GM18907 (cell line): ENCODE results near the gene BIVM.

ENCODE experiments used
- ATAC-seq: cut with Tn5 transposase; IDR thresholded peaks from one replicate; pipeline ENCODE4 v1.9.1; 2021; ENCODE audit warnings: mild to moderate bottlenecking, moderate library complexity; ENCODE audit not compliant: unreplicated experiment

BIVM gene

DNA sequence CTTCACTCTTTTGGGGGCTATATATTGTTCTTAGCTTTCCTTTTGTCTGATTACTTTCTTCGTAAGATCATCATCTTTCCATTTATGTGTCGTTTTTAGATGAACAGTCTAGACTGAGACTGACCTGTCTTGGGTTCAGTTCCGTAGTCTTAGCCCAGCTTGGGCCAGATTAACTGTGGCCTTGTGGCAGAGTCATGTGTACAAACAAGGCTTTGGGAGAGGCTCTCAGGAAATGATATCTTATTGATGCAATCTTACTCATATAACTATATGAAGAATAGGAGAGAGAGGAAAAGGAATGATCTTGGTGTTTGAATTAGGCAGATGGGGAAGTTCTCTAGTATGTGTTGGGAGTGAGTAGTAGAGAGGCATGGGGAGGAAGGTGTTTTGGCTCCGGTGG is 40.1 kb downstream of the BIVM start:
- ATAC-seq, result no peak

DNA sequence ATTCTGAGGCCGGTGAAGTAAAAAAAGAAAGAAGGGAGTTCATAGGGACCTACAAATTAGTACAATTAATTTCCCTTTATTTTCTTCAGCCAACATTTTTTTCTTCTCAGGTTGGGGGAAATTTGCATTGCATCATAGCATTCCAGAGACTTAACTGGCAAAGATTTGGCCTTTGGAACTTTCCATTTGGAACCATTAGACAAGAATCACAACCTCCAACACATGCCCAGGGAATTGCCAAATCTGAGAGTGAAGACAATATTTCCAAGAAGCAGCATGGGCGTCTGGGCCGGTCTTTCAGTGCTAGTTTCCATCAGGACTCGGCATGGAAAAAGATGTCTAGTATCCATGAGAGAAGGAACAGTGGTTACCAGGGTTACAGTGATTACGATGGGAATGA is 40.5 kb downstream of the BIVM start:
- ATAC-seq, result no peak

- peak; percentile 29 for ATAC-seq
Observed at GRCh38 chr13:102845289-102845629, 46.3 kb downstream of the BIVM start.

DNA sequence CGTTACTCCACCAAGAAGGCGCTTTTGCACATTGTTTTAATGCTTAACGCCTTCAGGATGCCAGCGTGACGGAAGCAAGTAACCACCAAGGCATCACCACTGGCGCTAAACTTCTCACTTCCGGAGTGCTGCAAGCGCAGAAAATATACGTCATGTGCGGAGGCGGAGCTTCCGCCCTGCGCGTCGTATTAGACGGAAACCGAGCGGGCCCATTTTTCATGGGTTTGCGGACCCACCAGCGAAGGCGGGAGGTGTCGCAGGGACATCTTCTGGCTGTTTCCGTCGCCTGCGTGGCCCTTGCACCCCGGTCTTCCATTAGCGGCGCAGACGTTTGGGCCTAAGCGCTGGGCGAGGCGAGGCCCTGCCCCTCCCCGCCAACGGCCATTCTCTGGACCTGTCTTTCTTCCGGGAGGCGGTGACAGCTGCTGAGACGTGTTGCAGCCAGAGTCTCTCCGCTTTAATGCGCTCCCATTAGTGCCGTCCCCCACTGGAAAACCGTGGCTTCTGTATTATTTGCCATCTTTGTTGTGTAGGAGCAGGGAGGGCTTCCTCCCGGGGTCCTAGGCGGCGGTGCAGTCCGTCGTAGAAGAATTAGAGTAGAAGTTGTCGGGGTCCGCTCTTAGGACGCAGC is 46.8 kb downstream of the BIVM start, which contains the start of gene ERCC5:
Gene ERCC5, plus strand, starts transcription at position 403 of the 631 bp plus-strand sequence. CDS start 235 bp downstream, outside the sequence.
- peak; percentile 88 for ATAC-seq

GRCh38 chr13:102846261-102847015 is 47.5 kb downstream of the BIVM start:
- ATAC-seq, result peak; percentile 49

DNA sequence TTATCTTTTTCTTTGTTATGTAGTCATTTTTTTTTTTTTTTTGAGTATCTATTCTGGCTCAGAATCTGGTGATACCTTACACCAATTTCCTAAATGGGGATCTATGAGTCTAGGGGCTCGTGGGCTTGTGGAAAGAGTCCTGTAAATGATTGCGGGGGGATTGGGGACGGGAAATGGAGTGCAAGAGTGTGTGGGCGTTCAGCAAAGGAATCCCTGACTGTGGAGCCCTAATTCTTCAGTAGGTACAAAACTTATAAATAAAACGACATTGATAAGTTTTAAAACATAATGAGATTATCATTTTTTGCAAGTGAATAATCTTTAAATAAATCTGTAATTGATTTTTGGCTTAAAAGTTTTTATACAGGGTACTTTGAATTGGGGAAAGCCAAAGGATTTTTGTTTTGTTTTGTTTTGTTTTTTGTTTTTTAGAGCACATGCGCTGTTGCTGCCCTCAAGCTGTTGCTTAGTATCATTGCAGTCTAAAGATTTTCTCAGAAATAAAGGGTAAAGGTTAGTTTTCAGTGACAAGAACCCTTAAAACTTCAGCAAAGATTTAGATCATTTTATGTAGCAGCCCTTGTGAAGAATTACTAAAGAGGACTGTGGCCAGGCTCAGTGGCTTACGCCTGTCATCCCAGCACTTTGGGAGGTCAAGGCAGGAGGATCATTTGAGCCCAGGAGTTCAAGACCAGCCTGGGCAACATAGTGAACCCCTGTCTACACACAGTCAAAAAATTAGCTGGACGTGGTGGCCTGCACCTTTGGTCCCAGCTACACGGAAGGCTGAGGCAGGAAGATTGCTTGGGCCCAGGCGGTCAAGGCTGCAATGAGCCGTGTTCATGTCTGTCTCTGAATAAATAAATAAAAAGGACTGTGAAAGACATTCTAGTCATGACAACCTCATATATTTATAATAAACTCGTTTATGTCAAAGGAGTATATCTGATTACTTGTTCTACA is 48.6 kb downstream of the BIVM start:
- ATAC-seq, result peak; percentile 17

DNA sequence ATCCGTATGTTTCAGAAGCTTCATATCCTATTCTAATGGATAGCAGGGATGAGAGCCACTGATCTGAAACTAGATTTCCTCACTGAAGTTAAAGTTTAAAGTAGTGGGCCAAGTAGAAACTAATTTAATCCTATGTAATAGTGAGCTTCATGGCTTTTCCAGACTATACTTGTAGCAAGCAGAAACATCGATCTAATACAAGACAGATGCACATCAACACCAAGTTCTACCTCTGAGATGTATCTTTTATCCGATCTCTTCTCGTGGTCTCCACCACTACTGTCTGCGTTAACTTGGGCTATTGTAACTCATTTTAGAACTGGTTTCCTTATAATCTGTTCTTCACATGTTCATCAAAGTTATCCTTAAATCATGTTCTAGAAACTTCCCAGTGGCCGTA is 50.0 kb downstream of the BIVM start:
- ATAC-seq, result no peak

DNA sequence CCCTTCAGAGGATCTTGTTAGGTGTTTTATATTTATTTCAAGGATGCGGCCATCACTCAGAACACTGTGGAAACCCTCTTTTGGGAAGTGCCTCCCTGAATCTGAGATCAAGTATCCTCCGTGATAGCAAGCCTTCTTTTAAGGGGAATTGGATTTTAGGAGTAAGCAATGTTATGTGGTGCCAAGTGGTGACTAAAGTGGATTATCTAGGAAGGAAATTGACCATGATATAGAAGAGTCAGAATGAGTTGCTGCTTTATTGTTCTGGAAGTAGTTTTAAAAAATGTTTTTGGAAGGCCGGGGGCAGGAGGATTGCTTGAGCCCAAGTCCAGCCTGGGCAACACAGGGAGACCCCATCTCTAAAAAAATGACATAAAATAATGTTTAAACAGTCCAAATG is 53.6 kb downstream of the BIVM start:
- no peak for ATAC-seq

DNA sequence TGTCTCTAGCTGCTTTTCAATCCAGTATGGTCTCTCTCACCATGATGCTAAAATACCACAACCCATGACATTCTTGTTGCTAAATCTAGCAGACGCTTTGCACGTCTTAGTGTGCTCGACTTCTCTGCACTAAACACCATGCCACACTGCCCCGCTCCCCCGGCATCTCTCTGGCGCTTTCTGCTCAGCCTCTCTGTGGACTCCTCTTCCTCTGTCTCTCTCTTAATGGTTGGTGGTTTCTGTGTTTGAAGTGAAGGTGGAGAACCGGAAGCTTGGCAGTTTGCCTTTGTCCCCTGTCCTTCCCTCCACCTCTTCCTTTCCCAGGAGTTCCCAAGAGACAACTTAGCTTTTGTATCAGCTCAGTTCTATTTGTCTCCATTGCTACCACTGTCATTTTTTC is 55.8 kb downstream of the BIVM start:
- ATAC-seq, result peak; percentile 61

- no peak for ATAC-seq
Observed at GRCh38 chr13:102856557-102856956, 57.6 kb downstream of the BIVM start.

- ATAC-seq, result no peak
Observed at GRCh38 chr13:102862624-102863210, 63.8 kb downstream of the BIVM start.

DNA sequence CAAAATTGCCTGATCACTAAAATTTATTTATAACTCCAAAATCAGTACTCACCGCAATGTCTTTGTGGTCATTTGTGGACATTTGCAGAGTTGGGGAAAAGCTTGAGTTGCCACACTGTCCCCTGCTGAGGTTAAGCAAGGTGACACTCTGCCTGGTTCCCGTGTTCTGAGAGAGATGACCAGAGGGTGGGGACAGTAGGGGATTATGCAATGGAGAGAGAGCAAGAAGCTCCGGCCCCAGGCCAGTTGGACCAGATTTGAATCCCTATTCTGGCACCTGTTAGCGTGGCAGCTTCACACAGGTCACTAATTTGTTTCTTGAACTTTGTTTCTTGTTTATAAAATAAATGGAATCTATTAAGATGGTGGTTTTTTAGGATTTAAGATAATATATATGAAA is 64.7 kb downstream of the BIVM start:
- no peak for ATAC-seq

DNA sequence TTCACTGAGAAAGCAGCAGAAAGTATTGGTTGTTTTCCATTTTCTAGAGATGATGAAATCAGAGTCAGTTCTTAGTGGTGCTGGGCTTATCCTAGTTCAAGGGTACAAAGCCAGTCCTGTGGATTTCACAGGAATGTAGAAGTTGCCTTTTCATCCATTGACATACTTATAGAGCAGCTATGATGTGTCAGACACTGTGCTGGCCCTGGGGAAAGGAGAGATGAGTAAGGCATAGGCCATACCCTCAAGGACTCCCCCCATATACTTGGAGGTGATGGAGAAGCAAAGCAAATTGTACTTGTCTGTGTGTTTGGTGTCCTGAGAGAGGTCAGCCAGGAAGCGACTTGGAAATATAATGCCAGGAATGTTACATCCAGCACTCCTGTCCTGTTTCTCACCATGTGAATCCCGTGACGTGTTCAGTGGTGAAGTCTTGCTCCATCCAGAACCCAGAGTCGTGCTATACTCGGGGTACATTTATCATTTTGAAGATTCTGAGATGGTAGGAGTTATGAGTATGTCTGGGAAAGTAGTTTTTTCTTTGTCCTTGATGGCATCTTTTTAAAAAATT is 69.5 kb downstream of the BIVM start:
- ATAC-seq, result no peak

DNA sequence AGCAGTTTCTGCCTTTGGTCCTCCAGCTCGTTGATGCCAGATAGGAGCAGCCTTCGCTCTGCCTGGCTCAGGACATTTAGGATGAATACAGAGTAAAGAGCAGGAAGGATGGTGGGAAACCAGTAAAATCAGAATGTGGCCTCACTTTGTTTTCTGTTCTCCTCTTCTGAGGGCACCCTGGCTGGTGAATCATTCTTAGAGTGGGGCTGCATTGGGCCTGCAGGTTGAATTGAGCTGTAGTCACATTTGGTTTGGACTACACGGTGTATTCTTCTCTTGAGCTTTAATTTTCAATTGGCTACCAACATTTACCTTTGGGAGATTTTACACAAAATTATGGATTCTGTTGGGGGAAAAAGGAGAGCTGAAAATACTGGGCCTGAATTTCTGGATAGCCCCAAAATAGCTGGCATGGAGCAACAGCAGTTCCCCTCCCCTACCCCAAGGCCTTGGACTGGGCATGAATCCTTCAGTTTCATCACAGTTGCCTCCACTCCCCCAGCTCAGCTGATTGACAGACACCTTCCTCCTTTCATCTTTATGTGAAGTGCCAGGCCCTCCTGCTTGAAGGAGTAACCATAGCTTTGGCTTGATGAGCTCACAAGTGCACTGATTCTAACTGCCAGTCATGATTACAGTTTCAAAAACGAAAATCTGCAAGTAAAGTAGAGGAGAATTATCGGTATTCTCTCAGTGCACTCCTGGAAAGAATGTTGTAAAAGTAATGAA is 71.2 kb downstream of the BIVM start:
- peak; percentile 36 for ATAC-seq

DNA sequence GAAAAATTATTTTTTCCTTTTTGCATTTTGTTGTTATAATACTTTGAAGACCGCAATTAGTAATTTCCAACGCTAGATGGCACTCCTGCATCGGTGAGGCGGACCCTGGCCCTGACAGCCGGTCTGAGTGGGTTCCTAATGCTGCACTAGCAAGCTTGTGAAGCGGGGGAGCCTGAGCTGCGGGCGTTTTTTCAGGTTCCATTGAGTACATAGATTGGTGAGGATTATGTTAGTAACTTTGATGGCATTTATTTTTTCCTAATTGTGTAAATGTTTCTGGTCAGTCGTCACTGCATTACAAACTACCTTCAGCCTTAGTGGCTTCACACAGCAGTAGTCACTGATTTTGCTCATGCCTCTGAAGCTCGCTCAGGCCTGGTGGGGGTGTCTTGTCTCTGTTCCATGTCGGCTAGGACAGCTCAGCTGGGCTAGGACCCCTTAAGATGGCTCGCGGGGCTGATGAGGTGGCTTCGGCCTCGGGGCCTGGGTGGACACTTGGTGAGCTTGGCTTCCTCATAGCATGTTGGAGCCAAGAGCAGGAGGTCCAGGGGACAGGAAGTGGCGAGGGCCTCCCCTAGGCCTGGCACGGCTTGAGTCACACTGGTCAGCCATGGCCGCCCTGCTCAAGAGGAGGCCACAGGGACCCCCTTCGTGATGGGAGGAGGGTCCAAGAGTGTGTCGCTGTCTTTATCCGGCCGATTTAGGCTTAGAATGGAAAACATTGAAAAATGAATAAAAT is 71.9 kb downstream of the BIVM start:
- peak; percentile 84 for ATAC-seq

DNA sequence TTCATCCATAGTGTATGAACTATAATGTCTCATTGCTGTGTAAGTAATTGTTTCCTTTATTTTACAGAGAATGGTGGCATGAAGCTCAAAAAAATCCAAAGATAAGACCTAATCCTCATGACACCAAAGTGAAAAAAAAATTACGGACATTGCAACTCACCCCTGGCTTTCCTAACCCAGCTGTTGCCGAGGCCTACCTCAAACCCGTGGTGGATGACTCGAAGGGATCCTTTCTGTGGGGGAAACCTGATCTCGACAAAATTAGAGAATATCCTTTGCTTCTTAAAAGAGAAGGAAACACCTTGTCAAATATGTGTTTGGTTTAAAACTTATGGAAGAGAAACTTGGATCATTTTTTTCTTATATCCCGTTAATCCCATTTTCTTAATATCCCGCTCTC is 73.2 kb downstream of the BIVM start:
- ATAC-seq, result no peak

- ATAC-seq, result no peak
Observed at GRCh38 chr13:102872531-102872930, 73.6 kb downstream of the BIVM start.

- no peak for ATAC-seq
Observed at GRCh38 chr13:102873653-102874052, 74.7 kb downstream of the BIVM start.

DNA sequence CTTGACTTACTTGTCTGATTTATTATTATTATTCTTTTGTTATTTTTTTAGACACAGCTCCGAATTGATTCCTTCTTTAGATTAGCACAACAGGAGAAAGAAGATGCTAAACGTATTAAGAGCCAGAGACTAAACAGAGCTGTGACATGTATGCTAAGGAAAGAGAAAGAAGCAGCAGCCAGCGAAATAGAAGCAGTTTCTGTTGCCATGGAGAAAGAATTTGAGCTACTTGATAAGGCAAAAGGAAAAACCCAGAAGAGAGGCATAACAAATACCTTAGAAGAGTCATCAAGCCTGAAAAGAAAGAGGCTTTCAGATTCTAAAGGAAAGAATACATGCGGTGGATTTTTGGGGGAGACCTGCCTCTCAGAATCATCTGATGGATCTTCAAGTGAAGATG is 76.3 kb downstream of the BIVM start:
- no peak for ATAC-seq
